Islet of Langerhans (tissue), 1 donor: ENCODE measurements around the gene RPS13.
"Not testable (repeated sequence)": the region's sequence is repeated elsewhere in the genome, so short reads cannot be mapped to it uniquely, and the experiment has no call there.

Experiments
- FAIRE-seq: peaks from one replicate; lab custom pipeline; 2011; peaks lifted over from hg19 to GRCh38; lab: Jason Lieb, UNC

RPS13 gene

DNA sequence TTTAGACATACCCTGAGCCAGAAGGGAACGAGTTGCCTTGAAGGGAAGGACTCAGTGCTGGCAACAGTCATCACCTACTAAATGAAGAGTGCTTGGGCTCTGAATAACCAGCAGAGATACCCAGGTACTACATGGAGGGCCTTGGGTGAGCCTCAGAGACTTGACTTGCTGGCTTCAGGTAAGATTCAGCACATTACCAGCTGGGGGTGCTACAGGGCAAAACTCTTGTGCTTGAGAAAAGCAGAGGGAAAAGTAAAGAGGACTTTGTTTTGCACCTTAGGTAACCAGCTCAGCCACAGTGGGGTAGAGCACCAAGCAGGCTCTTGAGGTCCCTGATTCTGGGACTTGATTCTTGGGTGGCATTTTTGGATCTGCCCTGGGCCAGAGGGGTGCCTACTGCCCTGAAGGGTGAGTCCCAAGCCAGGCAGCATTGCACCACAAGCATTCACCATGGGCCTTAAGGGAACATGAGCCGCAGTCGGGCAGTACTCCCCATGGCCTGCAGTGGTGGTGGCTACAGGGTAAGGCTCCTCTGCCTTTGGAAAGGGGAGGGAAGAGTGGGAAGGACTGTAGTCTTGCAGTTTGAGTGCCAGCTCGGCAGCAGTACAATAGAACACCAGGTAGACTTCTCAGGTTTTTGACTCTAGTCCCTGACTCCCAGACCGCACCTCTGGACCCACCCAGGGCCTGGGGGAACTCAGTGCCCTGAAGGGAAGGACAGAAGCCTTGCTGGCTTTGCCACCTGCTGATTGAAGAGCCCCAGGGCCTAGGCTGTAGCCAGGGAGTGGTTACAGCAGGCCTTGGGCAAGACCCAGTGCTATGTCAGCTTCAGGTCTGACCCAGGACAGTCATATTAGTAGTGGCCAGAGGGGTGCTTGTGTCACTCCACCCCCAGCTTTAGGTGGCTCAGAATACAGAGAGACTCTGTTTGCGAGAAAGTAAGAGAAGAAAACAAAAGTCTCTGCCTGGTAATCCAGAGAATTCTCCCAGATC, 40.5 kb downstream of the RPS13 start:
- no peak for FAIRE-seq

DNA sequence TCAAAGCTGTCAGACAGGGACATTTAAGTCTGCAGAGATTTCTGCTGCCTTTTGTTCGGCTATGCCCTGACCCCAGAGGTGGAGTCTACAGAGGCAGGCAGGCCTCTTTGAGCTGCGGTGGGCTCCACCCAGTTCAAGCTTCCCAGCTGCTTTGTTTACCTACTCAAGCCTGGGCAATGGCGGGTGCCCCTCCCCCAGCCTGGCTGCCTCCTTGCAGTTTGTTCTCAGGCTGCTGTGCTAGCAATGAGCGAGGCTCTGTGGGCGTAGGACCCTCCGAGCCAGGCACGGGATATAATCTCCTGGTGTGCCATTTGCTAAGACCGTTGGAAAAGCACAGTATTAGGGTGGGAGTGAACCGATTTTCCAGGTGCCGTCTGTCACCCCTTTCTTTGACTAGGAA, 43.4 kb downstream of the RPS13 start:
- FAIRE-seq = not testable (repeated sequence)

DNA sequence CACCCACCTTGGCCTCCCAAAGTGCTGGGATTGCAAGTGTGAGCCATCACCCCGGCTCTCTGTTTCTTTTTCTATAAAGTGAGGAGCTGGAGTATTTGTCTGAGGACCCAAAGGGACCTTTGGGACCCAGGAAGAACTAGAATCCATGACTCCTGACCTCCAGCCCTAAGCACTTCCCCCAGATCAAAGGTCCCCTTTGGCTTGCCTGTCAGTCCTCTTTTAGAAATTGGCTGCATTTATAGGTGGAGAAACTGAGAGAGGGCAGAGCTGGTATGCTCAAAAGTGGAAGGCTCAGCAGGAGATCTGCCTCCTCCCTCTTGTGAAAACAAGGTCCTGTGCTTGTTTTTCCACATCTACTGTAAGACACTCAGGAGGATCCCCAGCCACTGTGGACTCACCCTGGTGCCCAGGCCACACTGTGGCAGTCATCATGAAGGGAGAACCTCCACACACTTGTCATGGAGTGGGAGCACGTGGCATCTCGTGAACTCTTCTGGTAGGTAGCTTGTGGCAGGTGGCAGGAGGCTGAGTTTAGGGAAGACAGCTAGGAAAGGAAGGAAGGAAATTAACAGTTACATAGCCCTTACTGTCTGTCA, 50.9 kb downstream of the RPS13 start:
- FAIRE-seq = no peak

DNA sequence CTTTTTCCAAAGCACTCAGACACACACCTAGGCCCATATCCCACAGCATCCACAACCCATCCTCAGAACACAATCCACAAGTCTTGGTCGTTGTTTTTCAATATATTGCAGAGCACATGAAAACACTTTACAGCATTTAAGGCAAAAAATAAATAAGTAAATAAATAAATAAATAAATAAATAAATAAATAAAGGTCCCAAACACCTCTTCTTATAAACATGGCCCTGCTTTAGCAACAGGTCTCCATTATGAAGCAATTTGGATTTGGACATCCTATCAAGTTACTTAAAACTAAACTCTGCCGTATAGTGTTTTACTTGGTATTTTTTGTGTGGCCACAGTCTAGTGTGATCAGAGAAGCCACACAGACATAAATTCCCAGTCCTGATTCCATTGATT, 52.5 kb downstream of the RPS13 start:
- FAIRE-seq = no peak
